HG03558 (cell line): ENCODE measurements around the gene FLNA.
"Not testable (repeated sequence)": the region's sequence is repeated elsewhere in the genome, so short reads cannot be mapped to it uniquely, and the experiment has no call there.

Source experiments
- ATAC-seq: cut with Tn5 transposase; IDR thresholded peaks from one replicate; pipeline ENCODE4 v1.9.1; 2021; ENCODE audit warnings: moderate number of reproducible peaks; ENCODE audit not compliant: unreplicated experiment; ENCODE audit errors: extremely low read depth

The FLNA gene

GRCh38 chrX:154400369-154400817, 26.0 kb upstream of the FLNA start:
- ATAC-seq = not testable (repeated sequence)

- no peak for ATAC-seq
These were observed 25.3 kb upstream of the FLNA start for GRCh38 chrX:154399527-154400368.

DNA sequence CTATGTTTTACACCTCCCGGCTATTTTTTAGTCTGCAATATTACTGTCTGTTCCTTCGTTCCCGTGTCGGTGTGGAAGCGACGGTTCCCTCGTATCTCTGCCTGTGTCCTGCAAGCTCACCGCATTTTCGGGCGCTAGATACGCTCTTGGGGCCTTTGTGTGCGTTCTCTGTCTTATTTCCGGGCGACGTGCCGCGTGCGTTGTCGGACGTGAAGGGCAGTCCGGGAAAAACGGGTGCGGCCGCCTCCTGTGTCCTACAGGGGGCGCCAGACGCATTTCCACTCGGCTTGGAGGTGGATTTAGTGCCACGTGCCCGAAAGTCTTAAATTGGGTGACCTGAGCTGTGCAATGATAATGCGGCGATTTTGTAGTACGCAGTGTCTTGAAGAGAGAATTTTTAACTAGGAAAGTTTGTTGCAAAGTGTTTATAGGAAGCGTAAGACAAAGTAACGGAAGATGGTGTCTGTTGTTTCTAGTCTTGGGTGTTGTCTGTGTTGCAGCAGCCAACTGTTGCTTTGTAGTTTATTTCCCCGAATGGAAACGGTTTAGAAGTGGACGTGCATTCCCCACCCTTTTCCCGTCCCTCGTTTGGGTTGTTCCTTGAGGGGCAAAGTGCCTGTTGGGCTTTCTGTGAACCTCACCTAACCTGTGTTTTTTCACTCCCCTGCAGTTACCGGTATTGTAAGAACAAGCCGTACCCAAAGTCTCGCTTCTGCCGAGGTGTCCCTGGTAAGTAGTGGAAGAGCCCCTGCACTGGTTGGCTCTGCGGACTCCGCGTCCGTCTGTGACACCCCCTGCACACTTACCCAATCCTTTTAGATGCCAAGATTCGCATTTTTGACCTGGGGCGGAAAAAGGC, 24.5 kb upstream of the FLNA start:
- no peak for ATAC-seq

- ATAC-seq = peak; percentile 61
These were observed 23.6 kb upstream of the FLNA start, which contains the start of gene RPL10 for GRCh38 chrX:154397888-154398667. TSS of gene RPL10 (plus strand) at chrX:154398377. CDS start at chrX:154398520, 143 bp downstream.

GRCh38 chrX:154396973-154397887, 22.8 kb upstream of the FLNA start:
- ATAC-seq = peak; percentile 25

DNA sequence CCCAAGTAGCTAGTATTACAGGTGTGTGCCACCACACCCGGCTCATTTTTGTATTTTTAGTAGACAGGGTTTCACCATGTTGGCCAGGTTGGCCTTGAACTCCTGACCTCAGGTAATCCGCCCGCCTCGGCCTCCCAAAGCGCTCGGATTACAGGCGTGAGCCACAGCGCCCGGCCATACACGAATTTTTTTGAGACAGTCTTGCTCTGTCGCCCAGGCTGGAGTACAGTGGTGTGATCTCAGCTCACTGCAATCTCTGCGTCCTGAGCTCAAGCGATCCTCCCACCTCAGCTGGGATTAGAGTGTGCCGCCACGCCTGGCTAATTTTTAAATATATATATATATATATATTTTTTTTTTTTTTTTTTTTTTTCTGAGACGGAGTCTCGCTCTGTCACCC, 21.9 kb upstream of the FLNA start:
- ATAC-seq = not testable (repeated sequence)

GRCh38 chrX:154389812-154390747, 15.6 kb upstream of the FLNA start:
- peak; percentile 39 for ATAC-seq

GRCh38 chrX:154388649-154389048, 14.2 kb upstream of the FLNA start:
- not testable (repeated sequence) for ATAC-seq

DNA sequence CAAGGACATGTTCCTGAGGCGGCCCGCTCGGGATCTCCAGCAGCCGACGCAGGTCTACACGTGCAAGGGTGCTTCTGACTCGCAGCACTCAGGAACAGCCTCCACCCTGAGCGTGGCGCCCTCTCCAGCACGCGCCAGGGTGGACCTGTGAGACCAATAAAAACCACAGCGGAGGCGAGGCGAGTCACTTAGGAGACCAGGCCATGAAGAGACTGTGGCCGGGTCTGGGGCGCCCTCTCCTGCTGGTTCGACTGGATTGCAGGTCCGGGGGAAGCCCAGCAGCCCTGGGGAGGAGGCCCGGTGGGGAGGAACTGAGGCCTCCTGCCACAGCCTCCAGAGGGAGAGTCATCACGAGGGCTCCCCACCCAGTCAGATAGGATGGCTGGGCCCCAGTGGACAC, 13.7 kb upstream of the FLNA start:
- ATAC-seq = not testable (repeated sequence)

- ATAC-seq = no peak
These were observed 10.0 kb upstream of the FLNA start for GRCh38 chrX:154384284-154384892.

GRCh38 chrX:154383359-154384283, 9.2 kb upstream of the FLNA start:
- no peak for ATAC-seq

DNA sequence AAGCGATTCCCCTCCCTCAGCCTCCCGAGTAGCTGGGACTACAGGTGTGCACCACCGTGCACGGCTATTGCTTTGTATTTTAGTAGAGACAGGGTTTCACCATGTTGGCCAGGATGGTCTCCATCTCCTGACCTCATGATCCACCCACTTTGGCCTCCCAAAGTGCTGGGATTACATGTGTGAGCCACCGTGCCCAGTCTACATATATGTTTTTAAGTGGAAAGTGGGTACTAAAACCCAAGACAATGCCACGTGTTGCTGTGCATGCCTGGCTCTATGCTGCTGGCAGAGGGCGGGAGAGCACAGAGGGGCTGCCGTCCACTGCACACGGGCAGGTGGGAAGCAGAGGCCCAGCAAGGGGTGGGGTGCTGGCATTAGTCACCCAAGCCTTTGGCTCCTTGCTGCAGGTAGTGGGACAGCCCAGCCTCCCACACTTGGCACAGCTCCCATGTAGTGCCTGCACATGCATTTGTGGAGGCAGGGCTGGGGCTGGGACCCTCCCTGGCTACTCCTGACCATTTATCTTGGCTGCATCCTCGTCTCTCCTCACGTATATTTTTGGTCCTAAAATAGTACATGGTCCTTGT, 8.1 kb upstream of the FLNA start:
- no peak for ATAC-seq

GRCh38 chrX:154381271-154381670, 6.8 kb upstream of the FLNA start:
- ATAC-seq = no peak

DNA sequence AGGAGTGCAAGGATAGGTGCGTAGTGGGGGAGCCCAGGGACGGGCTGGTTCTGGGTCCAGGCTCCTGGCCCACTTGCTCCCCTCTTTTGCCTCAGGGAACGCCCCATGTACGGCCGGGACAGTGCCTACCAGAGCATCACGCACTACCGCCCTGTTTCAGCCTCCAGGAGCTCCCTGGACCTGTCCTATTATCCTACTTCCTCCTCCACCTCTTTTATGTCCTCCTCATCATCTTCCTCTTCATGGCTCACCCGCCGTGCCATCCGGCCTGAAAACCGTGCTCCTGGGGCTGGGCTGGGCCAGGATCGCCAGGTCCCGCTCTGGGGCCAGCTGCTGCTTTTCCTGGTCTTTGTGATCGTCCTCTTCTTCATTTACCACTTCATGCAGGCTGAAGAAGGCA, 6.4 kb upstream of the FLNA start:
- ATAC-seq = no peak

DNA sequence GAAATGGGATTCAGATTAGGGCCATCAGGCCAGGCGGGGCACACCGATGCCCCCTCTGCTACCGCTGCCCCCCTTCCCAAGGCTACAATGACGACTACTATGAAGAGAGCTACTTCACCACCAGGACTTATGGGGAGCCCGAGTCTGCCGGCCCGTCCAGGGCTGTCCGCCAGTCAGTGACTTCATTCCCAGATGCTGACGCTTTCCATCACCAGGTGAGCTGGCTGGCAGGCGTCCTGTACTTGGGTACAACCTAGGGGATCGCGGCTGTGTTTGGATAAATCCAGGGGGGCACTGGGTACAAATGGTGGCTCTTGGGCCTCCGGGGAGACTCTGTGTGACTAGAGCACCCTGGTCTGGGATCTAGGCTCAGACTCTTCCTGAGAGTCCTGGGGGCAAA, 5.7 kb upstream of the FLNA start:
- ATAC-seq = no peak

DNA sequence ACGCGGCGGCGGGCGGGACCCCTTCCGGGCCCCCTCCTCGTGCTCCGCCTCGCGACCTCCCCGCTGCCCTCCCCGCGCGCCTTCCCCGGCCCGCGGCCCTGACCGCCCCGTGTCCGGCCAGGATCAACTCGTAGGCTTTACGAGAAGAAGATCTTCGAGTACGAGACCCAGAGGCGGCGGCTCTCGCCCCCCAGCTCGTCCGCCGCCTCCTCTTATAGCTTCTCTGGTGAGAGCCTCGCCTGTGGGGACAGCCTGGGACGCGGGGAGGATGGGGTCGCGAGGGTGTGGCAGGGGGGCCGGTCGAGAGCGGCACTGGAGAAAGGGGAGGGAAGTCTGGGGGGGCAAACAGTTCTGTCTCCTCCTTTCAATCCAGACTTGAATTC, 5.1 kb upstream of the FLNA start:
- no peak for ATAC-seq
